Measurements from ENCODE around the gene TRPC4. TPM values are rescaled to one million over a fixed set of nuclear protein-coding genes. Genes with fewer than 3 reads are reported as not detected.

Gene TRPC4
- total RNA-seq, 1 experiment from 2014 or later, result 19.0 TPM

- Histone ChIP-seq H3K18ac (ENCODE audit: insufficient read length, low read depth, low read length) (no peak overlapping the region), H3K27me3 (ENCODE audit: insufficient read depth, low read length) (no peaks in the 10 kb centered on the region), H2AK5ac (ENCODE audit: insufficient read length, low read length) (no peak overlapping the region), H4K5ac (ENCODE audit: insufficient read length, low read depth, low read length) (no peak overlapping the region), H3K56ac (ENCODE audit: insufficient read length, low read depth, low read length) (no peak overlapping the region), H3K27ac (ENCODE audit: insufficient read length, low read depth, low read length) (no peak overlapping the region), H3K4me1 (ENCODE audit: insufficient read depth, low read length) (no peaks in the 10 kb centered on the region), H2BK5ac (ENCODE audit: insufficient read length, low read length) (no peak overlapping the region), H2AFZ (ENCODE audit: low read length) (no peak overlapping the region), H3K79me2 (ENCODE audit: insufficient read depth, low read length) (no peaks in the 10 kb centered on the region), H2BK20ac (ENCODE audit: low read depth, low read length, poor library complexity, severe bottlenecking) (no peak overlapping the region), H3K4me2 (ENCODE audit: insufficient read depth, insufficient read length, low read length) (no peak overlapping the region), H3K14ac (ENCODE audit: insufficient read depth, low read length) (no peak overlapping the region), H2BK120ac (ENCODE audit: low read depth, low read length, poor library complexity, severe bottlenecking) (no peak overlapping the region), H2BK12ac (ENCODE audit: insufficient read length, low read depth, low read length) (no peak overlapping the region), H3T11ph (ENCODE audit: low read length) (no peak overlapping the region), H3K23ac (ENCODE audit: insufficient read length, low read depth, low read length) (no peak overlapping the region), H3K4ac (ENCODE audit: low read depth, low read length) (no peak overlapping the region), H4K91ac (ENCODE audit: insufficient read length, low read depth, low read length) (no peak overlapping the region), H3K79me1 (ENCODE audit: insufficient read depth, low read depth, low read length, poor library complexity, severe bottlenecking) (no peaks in the 10 kb centered on the region), H3K9me3 (ENCODE audit: control insufficient read depth, low read depth, low read length) (no peaks in the 10 kb centered on the region), H3K9ac (ENCODE audit: extremely low read depth, insufficient read length, low read length) (no peak overlapping the region), H4K8ac (replicated peaks; ENCODE audit: insufficient read length, low read depth, low read length) (no peak overlapping the region), H2BK15ac (ENCODE audit: low read depth, low read length) (no peak overlapping the region), H4K20me1 (ENCODE audit: control insufficient read depth, insufficient read depth, insufficient read length) (no peaks in the 10 kb centered on the region), H3K23me2 (ENCODE audit: insufficient read length, low read depth, low read length, poor library complexity, severe bottlenecking) (no peaks in the 10 kb centered on the region)
- no peak overlapping the region; a peak in 1 of 5 replicates for H3K4me3 Mint-ChIP-seq
- peaks cover 12 to 20% of the 10 kb centered on the region in 2 experiments for H3K4me1 Mint-ChIP-seq
- DNase-seq, result no peak
- no peak overlapping the region; a peak in 1 of 7 replicates for H3K27ac Mint-ChIP-seq
- H3K27me3 Mint-ChIP-seq (ENCODE audit: low read depth), result no peaks in the 10 kb centered on the region
- peaks cover 0 to 7% (median 4%) of the 10 kb centered on the region in 3 experiments; a peak in 4 of 7 replicates for H3K36me3 Mint-ChIP-seq (ENCODE audit: insufficient read depth in 1 of 3, low read depth in 3 of 3)
- TF ChIP-seq CTCF (conservative IDR thresholded peaks at IDR 0.05), result no peak
- no CpG with 5 or more reads among the region's 2 CpGs for WGBS (ENCODE audit: extremely low coverage, insufficient read length, low lambda C conversion rate)
- H3K9me3 Mint-ChIP-seq, result no peaks in the 10 kb centered on the region
Measured at GRCh38 chr13:37665420-37665819, 204.2 kb downstream of the TRPC4 start.

All from H9 (cell line).